Measurements from ENCODE around the gene GABRA6.
"Not testable (repeated sequence)": the region's sequence is repeated elsewhere in the genome, so short reads cannot be mapped to it uniquely, and the experiment has no call there.

GABRA6 gene

DNA sequence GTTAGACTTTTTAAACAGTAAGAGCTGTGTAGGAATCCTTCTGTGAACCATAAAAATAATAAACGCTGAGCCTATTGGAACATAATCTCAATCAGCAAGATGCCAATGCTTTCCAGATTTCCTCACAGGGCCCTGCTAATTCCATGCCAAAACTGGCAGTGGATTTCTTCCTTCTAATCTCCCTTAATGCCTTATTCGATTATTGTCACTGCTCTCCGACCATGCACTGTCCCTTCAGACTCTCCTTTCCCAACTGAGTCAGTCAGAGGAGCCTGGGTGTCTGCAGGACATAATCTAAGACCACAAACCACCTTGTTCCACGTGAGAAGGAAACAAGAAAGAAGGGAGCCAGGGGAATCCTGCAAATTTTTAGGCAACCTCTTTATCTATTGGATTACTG is at the start of gene GABRA6:
GABRA6 (plus strand) TSS at position 261 of the 400 bp plus-strand sequence. CDS start 269 bp downstream, outside the sequence.
- DNase-seq: no peak

DNA sequence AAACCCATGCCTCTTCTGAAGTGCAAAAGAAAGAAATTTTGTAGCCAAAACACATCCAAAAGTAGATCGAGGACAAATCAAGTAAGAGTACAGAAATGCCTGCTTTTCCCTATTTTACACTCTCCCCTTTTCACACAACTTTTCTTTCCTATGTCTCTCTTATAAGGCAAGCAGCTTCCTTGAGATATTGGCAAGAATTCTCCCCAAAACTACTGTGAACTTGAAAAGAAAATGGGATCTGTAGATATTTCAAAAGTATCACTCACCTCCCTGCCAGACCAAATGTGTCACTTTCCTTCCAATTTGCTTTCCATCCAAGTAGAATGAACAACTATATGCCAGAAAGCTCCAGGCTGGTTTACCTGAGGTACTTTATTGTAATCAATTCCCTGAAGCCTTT is 47.9 kb upstream of the GABRA6 start:
- no peak for DNase-seq

DNA sequence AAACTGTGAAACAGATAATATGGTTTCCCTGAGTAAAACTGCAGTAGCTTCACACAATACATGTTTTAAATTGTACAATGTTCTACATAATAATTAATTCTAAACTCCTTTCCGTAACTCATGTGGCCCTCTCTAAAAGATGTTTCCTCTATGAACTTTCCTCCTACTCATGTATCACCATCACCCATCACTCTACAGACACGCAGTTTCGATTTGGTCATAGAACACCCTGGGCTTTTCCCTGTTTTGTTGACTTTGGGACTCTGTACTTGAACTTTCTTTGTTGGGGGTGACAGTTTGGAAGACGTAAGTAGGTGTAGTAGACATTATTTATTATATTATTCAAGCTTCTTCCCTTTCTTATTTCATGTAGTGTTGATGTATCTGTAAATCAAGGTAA is 44.1 kb upstream of the GABRA6 start:
- DNase-seq: no peak

DNA sequence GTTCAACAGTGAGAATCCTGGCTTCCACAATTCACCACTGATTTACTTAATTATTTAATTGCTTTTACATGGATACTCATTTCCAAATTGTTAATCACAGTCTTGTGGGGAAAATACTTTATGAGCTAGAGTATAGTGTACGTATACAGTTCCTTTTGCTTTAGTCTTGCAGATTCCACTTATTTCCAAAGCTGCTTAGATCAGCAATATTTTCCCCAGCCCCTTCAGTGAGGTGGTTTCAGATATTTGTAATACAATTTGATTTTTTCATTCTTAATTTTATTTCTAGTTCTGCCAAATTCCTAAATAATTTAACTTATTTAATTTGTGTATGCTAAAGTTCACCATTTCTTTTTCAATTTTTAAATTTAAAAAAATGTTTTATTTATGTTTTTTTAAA is 40.3 kb upstream of the GABRA6 start:
- no peak for DNase-seq

DNA sequence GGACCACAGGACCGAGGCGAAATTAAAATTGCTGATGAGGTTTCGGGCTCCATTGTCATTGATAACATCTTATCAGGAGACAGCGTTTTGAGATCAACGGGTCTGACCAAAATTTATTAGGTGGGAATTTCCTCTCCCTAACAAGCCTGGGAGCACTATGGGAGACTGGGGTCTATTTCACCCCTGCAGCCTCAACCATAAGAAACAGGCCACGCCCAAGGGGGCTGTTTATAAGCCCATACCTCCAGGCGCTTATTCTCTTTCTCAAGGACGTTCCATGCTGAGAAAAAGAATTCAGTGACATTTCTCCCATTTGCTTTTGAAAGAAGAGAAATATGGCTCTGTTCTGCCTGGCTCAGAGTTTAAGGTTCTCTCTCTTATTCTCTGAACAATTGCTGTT is 33.6 kb upstream of the GABRA6 start:
- DNase-seq: not testable (repeated sequence)

DNA sequence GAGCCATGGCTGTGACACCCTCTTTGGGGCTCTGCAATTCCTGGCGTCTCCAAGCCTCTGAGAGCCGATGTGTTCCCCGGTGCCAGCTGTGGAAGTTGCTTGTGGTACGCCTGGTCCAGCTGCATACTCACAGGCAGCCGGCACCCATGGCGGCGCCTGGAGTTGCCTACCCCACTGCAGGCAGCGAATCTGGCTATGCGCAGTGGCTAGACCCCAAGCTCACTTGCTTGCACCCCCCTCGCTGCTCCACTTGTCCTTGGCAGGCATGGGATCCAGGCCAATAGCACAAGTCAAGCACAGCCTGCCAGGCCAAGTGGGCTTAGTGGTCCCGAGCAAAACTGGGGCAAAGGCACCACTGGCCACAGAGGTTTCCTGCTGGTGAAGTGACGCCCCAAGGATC is 24.7 kb upstream of the GABRA6 start:
- no peak for DNase-seq

DNA sequence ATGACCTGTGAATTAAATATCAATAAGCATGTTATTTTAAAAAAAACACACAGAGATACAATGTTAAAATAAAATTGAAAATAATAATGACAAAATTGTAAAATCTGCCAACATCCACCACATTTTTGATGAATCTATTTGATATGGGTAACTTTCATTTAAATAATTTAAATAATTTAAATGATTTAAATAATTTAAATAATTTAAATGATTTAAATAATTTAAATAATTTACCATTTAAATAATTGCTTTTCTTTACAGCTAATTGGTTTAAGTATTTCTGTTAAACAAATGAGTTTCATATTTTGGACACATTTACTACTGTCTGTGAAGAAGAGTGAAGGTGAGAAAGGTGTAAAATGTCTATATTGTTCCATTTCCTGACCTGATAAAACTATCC is 22.1 kb upstream of the GABRA6 start:
- no peak for DNase-seq

DNA sequence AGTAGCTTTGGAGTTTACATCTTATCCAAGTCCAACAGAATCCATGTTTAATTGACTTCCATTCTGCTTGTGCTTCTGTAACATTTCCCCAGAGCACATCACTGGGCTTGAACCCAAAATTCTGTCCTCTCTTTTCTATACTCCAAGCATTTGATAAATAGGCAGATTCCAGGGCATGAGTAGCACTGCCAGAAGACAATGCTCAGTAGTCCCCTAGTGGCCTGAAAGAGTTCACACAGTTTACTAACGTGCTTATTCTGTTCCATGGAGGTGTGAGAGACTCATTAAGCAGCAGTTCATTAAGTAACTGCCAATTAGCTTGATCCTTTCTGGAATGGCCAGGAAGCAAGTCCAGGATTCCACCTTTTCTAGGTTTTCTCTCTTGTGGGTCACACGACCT is 9.4 kb upstream of the GABRA6 start:
- DNase-seq: no peak

DNA sequence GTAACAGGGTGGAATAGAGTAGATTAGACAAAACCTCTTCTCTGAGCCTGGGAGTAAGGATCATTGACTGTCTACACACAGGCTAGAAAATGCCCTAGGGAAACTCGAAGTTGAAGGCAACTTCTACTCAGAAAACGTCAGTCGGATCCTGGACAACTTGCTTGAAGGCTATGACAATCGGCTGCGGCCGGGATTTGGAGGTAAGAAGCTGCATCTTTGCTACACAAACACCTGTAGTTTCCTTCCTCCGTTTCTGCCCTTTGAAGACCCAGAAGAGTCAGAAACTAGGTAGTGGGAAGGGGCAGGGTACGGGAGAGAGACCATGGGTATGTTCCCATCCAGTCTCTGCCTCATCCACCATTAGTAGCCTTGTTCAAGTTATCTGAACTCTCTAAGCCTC is 628 bp downstream of the GABRA6 start:
- DNase-seq: no peak

DNA sequence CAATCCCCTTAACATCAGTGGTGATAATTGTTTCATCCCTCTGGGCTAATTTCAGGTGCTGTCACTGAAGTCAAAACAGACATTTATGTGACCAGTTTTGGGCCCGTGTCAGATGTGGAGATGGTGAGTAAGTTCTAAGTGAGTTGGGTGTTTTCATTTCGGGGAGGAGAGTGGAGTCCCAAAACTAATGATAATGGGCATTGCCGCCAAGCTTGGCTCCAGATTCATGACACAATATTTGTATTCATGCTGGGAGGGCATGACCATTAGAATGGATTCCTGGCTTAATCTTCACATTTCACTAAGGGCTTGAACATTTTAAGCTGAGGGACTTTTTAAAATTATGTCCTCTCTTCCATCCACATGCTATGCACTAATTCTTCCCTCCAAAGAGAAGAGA is 1.4 kb downstream of the GABRA6 start:
- no peak for DNase-seq

DNA sequence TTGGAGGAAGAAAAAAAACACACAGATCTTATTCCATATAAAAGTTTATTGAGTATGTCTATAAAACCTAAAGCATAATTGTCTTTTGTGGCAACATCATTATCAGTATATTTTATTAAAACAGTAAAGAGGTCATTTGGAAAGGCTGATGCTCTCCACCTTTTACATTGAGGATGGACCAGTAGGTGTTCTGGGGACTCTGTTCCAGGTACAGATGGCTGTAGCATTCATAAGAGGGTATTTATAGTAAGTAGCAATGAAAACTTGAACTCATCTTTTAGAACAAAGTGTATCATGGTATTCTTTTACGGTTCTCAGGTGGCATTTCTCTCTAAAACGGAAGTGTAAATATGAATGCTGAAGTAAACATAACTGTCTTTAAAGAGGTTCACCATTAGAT is 1.8 kb downstream of the GABRA6 start:
- DNase-seq: no peak

DNA sequence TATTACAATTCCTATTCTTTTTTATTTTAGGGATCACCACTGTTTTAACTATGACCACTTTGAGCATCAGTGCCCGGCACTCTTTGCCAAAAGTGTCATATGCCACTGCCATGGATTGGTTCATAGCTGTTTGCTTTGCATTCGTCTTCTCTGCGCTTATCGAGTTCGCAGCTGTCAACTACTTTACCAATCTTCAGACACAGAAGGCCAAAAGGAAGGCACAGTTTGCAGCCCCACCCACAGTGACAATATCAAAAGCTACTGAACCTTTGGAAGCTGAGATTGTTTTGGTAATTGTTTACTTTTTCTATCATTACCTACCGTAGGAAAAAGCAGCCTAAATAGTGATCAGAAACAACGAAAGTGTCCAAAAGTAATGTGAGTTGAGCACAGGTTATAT is 6.4 kb downstream of the GABRA6 start:
- no peak for DNase-seq

DNA sequence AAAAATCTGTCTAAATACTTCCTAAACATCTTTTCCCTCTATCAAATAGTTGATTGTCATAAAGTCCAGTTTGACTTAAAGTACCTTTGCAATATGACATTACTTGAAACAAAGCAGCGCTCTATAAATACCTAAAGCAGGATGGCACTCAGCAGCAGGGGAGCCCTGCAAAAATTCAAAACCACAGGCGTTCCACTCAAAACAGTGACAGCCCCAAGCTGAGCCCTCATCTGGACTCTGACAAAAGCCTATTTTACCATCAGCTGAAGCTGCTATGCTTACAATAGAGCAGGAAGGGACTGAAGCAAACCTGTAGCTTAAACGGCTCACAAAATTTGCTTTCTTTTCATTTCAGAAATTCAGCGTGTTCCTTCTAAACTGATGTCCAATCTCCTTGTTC is 11.5 kb downstream of the GABRA6 start:
- no peak for DNase-seq

DNA sequence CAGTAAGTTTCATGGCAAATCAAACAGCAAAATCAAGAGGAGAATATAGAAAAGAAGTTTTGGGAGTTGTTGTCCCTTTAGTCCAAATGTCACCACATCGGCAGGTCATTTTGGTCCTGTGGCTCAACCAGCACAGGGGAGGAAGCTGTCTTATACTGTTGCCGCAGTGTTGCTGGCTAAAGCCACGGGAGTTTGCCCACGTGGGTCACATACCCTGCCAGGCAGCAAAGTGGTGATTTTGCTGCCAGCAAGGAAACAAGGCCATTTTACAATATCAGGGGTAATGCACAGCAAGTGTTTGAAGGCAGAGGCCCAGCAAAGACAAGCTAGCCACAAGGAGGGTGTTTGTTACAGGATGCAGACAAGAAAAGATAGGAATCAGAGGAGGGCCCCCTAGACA is 14.5 kb downstream of the GABRA6 start:
- DNase-seq: no peak

DNA sequence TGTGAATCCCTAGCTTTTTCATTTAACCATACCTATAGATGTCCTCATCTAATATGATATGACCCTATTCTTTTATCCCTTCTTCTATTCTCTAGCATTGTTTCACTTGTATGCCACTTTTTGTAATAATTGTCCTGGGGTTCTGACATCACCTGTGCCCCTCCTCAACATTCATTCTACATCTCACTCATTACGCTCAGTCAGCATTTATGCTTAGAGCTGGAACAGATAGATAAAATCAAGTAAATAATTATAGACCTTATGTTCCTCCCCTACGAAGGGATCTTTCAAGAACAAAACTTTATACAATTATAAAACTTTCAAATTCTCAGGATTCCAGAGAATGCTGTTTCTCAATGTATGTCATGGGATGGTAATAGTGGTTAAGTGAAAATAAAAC is 18.0 kb downstream of the GABRA6 start:
- no peak for DNase-seq

DNA sequence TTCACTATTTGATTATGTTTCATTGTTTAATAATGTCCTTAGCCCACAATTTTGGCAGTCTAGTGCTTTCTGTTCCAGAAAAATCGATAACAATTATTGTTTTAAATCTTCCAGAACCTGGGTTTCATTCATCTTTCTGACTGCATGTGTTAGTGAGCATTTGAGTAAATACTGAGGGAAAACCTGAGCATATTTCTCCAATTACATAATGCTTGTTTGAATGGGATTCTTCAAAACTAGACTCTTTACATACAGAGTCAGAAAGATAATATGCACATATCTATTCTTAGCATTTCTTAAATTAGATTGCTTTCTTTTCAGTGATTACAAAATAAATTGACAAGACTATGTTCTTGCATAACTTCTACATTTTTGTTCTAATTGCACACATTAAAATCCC is 21.9 kb downstream of the GABRA6 start:
- DNase-seq: no peak

DNA sequence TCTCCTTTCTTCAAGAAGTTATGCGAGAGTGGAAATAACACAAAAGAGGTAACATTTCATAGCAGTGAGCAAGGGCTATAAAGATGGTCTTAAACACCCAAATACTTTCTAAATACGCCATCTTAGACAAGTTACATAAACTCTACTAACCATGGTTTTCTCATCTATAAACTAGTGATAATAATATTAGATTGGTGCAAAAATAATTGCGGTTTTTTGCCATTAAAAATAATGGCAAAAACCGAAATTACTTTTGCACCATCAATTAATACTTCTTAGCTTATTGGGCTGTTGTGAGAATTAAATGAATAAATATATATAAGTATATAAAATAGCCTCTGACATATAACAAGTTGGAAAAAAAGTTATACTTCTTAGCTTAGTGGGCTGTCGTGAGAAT is 23.7 kb downstream of the GABRA6 start:
- no peak for DNase-seq

DNA sequence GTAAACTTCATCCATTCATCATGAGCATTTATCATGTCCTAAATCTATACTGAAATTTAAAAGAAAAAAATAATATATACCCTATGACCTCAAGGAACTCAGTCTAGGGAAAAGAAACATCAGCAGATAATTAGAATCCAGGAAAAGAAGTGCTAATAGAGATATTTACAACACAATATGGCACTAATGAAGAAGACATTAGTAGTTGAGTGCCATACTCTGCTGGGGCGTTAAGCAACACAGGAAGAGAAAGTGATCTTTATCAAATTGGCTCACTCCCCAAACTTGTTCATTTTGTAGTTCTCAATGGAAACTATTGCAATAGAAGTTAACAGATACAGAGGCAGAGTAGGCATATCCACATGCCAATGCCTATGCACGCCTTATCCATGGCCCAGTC is 27.5 kb downstream of the GABRA6 start:
- DNase-seq: no peak

DNA sequence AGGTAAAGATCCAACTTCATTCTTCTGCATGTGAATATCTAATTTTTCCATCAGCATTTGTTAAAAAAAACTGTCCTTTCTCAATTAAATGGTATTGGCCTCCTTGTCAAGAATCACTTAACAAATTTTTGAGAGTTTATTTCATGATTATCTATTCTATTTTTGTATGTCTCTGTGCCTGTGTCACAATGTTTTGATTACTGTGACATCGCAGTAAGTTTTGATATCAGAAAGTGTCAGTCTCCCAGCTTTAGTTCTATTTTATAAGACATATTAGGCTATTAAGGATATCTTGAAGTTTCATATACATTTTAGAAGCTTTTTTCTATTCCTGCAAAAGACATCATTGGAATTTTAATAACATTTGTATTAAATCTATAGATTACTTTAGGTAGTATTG is 33.6 kb downstream of the GABRA6 start:
- no peak for DNase-seq

DNA sequence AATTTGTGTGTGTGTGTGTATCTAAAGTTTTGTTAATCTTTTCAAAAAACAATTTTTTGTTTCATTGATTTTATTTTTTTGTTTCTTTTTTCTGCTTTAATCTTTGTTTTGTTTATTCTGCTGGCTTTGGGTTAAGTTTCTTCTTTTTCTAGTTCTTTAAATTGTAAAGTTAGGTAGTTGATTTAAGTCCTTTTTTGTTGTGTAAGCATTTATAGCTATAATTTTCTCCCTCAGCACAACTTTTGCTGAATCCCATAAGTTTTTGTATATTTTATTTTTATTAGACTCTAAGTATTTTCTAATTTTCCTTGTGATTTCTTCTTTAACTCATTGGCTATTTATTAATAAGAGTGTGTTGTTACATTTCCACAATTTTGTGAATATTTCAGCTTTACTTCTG is 34.9 kb downstream of the GABRA6 start:
- no peak for DNase-seq

DNA sequence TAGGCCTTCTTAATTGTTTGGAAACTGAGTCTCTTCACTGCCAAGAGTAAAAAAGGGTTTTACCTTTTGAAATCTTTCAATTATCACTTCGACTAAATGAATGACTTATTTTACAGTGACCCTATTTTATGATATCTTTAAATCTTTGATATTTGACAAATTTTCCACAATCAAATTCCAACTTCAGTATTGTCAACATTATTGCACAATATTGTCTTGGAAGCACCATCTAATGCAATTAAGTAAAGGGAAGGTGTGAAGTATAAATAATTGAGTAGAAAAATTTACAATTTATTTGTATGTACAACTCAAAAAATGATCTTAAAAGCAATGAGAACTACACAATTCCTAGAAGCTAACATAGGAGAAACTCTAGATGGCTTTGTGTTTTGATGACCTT is 49.2 kb downstream of the GABRA6 start:
- no peak for DNase-seq

DNA sequence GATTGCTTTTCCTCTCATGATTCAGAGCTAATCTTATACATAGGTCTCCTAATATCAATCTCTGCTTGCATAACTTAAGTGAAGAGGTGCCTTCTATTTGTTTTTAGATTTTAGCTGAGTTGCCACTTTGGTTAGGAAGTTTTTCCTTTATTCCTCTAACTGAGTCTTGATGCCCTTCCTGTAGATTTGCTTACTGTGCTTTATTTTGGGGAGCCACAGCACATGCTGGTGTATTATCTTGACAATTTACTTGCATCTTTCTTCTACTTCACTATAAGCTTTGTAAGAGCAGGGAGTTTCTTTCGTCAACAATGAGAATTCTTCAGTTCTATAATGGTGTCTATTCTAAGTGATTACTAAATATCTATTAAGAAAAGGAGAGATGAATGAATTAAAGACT is 54.9 kb downstream of the GABRA6 start:
- no peak for DNase-seq

DNA sequence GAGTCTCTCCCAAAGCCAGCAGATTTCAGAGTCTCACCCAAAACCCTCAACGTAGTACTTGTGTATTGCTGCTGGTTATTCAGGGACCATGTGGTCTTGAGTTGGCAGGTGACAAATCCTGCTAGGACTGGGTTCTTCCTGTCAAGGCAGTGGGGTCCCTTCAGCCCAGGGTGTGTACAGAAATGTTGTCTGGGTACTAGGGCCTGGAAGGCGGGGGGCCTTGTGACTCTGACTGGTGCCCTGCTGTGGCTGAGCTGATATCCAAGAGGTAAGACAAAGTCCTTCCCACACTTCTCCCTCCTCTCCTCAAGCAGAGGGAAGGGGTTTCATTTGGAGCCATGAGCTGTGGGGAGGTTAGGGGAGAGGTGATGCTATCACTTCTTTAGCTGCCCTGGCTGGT is 58.8 kb downstream of the GABRA6 start:
- no peak for DNase-seq

DNA sequence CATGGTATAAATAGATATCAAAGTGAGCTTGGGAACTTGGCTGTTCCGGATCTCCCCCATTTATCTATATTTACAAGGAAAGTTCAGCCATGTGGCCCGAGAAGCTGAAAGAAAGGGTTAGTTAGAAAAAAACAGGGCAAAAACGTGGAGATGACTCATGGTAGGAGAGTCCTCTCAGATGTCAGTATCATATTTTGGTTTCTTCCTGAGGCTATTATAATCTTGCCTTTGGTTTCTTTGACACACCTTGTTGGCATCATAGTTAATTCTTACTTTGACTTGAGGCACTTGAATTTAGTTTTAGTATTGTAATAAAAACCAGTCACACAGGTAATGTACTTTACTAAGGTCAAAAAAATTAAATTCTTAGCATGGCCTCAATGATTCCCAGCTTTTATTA is 59.9 kb downstream of the GABRA6 start:
- no peak for DNase-seq

DNA sequence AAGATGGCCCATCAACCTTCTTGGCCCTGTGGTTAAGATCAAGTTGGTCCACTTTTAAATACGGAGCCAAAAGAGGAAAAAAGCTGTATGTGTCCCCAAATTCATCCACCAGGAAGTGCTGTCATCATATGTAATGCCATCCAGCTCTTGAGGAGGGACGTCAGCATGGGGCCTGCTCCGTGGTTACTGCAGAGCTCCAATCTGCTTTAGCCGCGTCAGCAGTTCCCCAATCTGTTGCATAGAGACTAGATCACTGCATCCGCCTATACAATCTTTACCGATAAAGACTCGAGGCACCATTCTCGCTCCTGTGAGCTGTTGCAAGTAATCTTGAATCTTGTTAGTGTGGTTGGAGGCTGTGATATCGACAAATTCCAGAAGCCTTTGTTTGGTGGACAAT is 65.7 kb downstream of the GABRA6 start:
- no peak for DNase-seq

Data from amygdala (tissue), 56 donors.